Immature natural killer cell (primary cell): ENCODE measurements around the gene SESN3. TPM values are rescaled to one million over a fixed set of nuclear protein-coding genes. Genes with fewer than 3 reads are reported as not detected.
A peak's percentile ranks its signal among the peaks of the same experiment; 100 is the strongest.
"Not testable (repeated sequence)": the region's sequence is repeated elsewhere in the genome, so short reads cannot be mapped to it uniquely, and the experiment has no call there.

Experiments
- DNase-seq, 3 donors: peaks; one replicate each; pipeline ENCODE4 v3.0.0; 2022; ENCODE audit warnings: mixed read lengths in 1 of 3
- H3K27ac Mint-ChIP-seq, 6 donors: one replicate each; pipeline ENCODE4 v1.8.0; 2020; ENCODE audit warnings: mixed read lengths in 6 of 6, mild to moderate bottlenecking in 5 of 6, inconsistent platforms in 4 of 6, moderate library complexity in 3 of 6
- H3K27me3 Mint-ChIP-seq, 3 donors: one replicate each; pipeline ENCODE4 v1.8.0; 2020 to 2021; ENCODE audit warnings: low read depth in 3 of 3, mild to moderate bottlenecking in 3 of 3, mixed read lengths in 3 of 3, moderate library complexity in 3 of 3, inconsistent platforms in 1 of 3
- H3K36me3 Mint-ChIP-seq, 3 donors: one replicate each; pipeline ENCODE4 v1.8.0; 2020; ENCODE audit warnings: mixed read lengths in 3 of 3, inconsistent platforms in 2 of 3, mild to moderate bottlenecking in 2 of 3
- H3K4me1 Mint-ChIP-seq, 2 donors: one replicate each; pipeline ENCODE4 v1.8.0; 2020; ENCODE audit warnings: inconsistent platforms in 2 of 2, mild to moderate bottlenecking in 2 of 2, mixed read lengths in 2 of 2, moderate library complexity in 1 of 2
- H3K4me3 Mint-ChIP-seq, 5 donors: one replicate each; pipeline ENCODE4 v1.8.0; 2020; ENCODE audit warnings: mild to moderate bottlenecking in 5 of 5, mixed read lengths in 5 of 5, inconsistent platforms in 3 of 5, moderate library complexity in 3 of 5
- H3K9me3 Mint-ChIP-seq, 6 donors: one replicate each; pipeline ENCODE4 v1.8.0; 2020; ENCODE audit warnings: mild to moderate bottlenecking in 6 of 6, mixed read lengths in 6 of 6, inconsistent platforms in 4 of 6, moderate library complexity in 3 of 6
- polyA plus RNA-seq, 3 donors: library from polyadenylated mRNA; unstranded; fragments of 300-500 nt; fragmentation: Illumina TruSeq; gene quantifications; one replicate each; pipeline ENCODE4 v1.2.3, GENCODE V29; 2021

Gene SESN3
- polyA plus RNA-seq, 3 donors from 2014 or later = 0.29 to 0.45 (median 0.33) TPM

- H3K4me1 Mint-ChIP-seq = no peaks in the 10 kb centered on the region
Observed at GRCh38 chr11:95242845-95243605, 12.0 kb upstream of the SESN3 start.

DNA sequence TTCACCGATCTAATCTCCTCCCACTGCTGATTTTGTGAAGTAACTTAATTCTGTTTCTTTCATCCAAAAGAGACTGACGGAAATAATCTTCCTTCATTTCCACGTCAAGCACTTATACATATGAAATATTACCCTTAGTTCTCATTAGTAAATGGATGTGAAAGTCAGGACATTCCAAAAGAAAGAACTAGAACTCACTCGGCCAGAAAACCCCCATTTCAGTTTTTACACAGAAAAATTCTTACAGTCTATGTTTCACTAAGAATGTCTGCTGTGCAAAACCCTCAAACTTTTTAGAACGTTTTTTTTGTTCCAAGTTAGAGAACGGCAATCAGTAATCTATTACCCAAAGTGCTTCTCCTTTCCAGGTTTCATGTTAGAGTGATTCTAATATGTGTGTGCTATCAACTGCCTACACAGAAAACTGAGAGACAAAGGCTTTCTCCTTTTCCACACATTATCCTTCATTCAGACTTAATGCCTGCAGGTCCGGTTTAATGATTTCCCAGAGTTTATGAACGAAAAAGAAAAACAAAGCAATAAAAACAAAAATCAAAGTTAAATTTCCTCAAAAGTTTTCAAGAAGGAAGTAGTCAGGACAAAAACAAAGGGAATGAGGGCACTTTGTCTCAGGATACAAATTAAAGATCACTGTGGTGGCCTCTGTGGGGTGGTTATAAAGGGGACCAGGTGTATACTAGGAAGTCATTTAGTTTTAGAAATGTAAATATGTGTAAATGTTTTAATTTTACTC is 11.3 kb upstream of the SESN3 start:
- Mint-ChIP-seq H3K9me3 (no peaks in the 10 kb centered on the region), H3K4me1 (no peaks in the 10 kb centered on the region), H3K27ac (no peak overlapping the region)

More at GRCh38 chr11:95242845-95243605, 12.0 kb upstream of the SESN3 start:
- no peak for DNase-seq
- Mint-ChIP-seq H3K9me3 (no peaks in the 10 kb centered on the region), H3K27ac (no peak overlapping the region), H3K4me3 (no peak overlapping the region), H3K27me3 (peaks cover 0 to 8% (median 2%) of the 10 kb centered on the region in 3 donors), H3K36me3 (no peaks in the 10 kb centered on the region)

GRCh38 chr11:95241681-95242081 is 10.7 kb upstream of the SESN3 start:
- Mint-ChIP-seq H3K4me1 (no peaks in the 10 kb centered on the region), H3K27ac (no peak overlapping the region), H3K36me3 (no peaks in the 10 kb centered on the region), H3K27me3 (peaks cover 2 to 6% (median 2%) of the 10 kb centered on the region in 3 donors), H3K9me3 (no peaks in the 10 kb centered on the region), H3K4me3 (no peak overlapping the region)
- DNase-seq = no peak

More for the DNA sequence above, 11.3 kb upstream of the SESN3 start:
- peaks cover 2 to 8% (median 2%) of the 10 kb centered on the region in 3 donors for H3K27me3 Mint-ChIP-seq
- no peaks in the 10 kb centered on the region for H3K36me3 Mint-ChIP-seq
- no peak overlapping the region for H3K4me3 Mint-ChIP-seq
- DNase-seq = no peak

DNA sequence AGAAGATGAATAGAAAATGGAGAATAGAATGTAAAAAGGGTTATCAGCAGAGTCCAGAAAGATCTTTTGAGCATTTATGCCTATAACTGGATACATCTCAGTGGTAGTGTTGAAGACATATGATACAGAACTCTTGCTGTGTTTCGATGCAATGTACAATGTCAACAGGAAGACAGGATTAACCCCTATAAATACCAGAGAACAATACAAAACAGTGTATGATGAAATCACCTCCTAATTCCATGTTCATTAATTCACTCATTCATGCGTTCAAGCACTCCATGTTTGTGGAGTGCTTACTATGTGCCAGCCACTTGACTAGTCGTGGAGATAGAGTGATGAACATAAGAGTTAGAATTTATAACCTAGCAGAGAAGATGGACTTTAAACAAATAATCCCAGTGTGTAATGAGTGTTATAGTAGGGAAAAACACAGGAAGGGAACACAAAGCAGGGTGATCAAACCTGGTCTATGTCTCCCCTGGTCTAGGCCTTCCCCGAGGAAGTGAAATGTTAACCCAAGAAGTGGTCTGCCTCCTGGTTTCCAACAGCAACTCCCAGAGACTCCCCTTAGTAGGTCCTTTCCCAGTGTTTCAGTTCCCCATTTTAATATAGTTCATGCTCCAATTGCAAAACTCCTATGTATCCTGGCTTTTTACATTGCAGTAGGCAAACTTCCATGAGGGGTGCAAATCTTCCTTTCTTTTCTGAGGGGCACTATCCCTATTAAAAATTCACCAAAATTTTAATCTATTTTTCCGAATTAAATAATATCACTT is 9.1 kb upstream of the SESN3 start:
- Mint-ChIP-seq H3K36me3 (no peaks in the 10 kb centered on the region), H3K9me3 (no peaks in the 10 kb centered on the region), H3K27ac (no peak overlapping the region), H3K27me3 (peaks cover 2 to 6% (median 2%) of the 10 kb centered on the region in 3 donors), H3K4me1 (no peaks in the 10 kb centered on the region), H3K4me3 (no peak overlapping the region)
- no peak for DNase-seq

DNA sequence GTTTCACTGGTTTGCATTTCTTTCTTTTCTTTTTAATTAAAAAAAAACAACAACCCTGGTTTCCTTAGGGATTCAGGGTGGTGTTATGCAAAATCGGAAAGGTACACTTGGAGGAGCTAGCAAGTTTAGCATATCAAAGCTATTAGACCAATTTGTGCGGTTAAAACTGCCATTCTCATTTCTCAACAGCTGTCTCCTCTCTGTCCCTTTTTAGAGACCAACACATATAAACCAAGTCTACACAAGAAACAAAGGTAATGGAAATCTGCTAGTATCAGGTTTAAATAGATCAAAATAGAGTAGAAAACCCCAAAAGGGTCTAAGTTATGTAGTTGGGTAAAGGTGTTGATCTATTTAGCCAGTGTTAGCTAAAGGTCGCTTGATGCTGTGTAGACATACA is 1.7 kb upstream of the SESN3 start:
- Mint-ChIP-seq H3K27ac (peak overlapping the region in 1 of 6 donors; percentile 70), H3K27me3 (peaks cover 7 to 23% (median 8%) of the 10 kb centered on the region in 3 donors), H3K4me1 (peaks cover 12 to 15% of the 10 kb centered on the region in 2 donors), H3K36me3 (no peaks in the 10 kb centered on the region), H3K4me3 (no peak overlapping the region), H3K9me3 (no peaks in the 10 kb centered on the region)
- no peak for DNase-seq

GRCh38 chr11:95231881-95232605 is 1.0 kb upstream of the SESN3 start:
- H3K9me3 Mint-ChIP-seq = no peaks in the 10 kb centered on the region
- H3K4me1 Mint-ChIP-seq = peaks cover 12 to 15% of the 10 kb centered on the region in 2 donors
- no peaks in the 10 kb centered on the region for H3K36me3 Mint-ChIP-seq
- H3K27ac Mint-ChIP-seq = no peak overlapping the region
- H3K4me3 Mint-ChIP-seq = no peak overlapping the region
- DNase-seq = peak; percentile 48 to 52 (median 51)
- H3K27me3 Mint-ChIP-seq = peaks cover 7 to 27% (median 8%) of the 10 kb centered on the region in 3 donors

- H3K27me3 Mint-ChIP-seq = peaks cover 7 to 27% (median 8%) of the 10 kb centered on the region in 3 donors
- H3K9me3 Mint-ChIP-seq = no peaks in the 10 kb centered on the region
- H3K36me3 Mint-ChIP-seq = no peaks in the 10 kb centered on the region
- no peak for DNase-seq
- H3K4me1 Mint-ChIP-seq = peaks cover 12 to 15% of the 10 kb centered on the region in 2 donors
- H3K4me3 Mint-ChIP-seq = peak overlapping the region in 1 of 5 donors; percentile 96
- H3K27ac Mint-ChIP-seq = no peak overlapping the region
Observed at GRCh38 chr11:95230810-95231126, 234 bp downstream of the SESN3 start.

- H3K27me3 Mint-ChIP-seq = peaks cover 7 to 27% (median 8%) of the 10 kb centered on the region in 3 donors
- H3K4me3 Mint-ChIP-seq = peak overlapping the region; percentile 91 to 96 (median 92)
- H3K4me1 Mint-ChIP-seq = peaks cover 12 to 15% of the 10 kb centered on the region in 2 donors
- peak; percentile 7 to 18 (median 8) for DNase-seq
- no peaks in the 10 kb centered on the region for H3K36me3 Mint-ChIP-seq
- H3K27ac Mint-ChIP-seq = peak overlapping the region; percentile 30 to 84 (median 73)
- H3K9me3 Mint-ChIP-seq = no peaks in the 10 kb centered on the region
Observed at GRCh38 chr11:95229993-95230809, 801 bp downstream of the SESN3 start.

DNA sequence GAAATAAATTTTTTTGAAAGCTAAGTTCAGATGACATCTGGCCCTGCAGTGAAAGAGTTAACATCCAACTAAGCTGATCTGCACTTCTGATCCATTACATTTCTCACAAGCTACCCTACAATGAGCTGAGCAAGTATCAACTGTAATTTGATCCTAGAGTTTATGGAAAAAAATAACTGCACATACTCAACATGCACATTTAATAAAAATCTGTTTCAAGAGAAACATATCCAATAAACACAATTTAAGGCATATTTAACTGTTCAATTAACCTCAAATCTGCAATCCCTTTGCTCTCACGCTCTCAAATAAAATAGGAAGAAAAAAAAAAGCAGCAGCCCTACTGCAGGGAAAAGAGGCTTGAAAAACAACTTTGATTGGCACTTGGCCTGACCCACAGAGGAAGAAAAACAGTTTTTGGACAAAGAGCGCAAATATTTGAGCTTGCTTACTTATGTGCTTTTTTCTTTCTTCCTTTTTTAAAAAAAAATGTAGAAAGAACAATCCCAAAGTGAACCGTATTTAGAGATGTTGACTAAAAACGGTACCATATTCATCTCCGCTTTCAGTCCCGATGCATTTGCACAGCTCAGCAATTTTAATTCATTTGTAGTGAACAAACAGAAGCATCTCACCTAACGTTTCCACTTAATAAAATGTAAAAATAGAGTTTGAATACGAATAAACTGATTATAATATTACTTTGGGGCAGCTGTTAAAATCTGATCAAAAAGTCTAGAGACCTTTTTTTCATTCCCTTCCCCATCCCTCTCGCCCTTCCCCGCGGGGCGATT is 1.6 kb downstream of the SESN3 start:
- Mint-ChIP-seq H3K27ac (peak overlapping the region in 4 of 6 donors; percentile 20 to 84 (median 76)), H3K4me1 (peaks cover 12 to 15% of the 10 kb centered on the region in 2 donors), H3K36me3 (no peaks in the 10 kb centered on the region), H3K27me3 (peaks cover 7 to 23% (median 8%) of the 10 kb centered on the region in 3 donors), H3K9me3 (no peaks in the 10 kb centered on the region), H3K4me3 (peak overlapping the region; percentile 91 to 96 (median 92))
- DNase-seq = no peak

DNA sequence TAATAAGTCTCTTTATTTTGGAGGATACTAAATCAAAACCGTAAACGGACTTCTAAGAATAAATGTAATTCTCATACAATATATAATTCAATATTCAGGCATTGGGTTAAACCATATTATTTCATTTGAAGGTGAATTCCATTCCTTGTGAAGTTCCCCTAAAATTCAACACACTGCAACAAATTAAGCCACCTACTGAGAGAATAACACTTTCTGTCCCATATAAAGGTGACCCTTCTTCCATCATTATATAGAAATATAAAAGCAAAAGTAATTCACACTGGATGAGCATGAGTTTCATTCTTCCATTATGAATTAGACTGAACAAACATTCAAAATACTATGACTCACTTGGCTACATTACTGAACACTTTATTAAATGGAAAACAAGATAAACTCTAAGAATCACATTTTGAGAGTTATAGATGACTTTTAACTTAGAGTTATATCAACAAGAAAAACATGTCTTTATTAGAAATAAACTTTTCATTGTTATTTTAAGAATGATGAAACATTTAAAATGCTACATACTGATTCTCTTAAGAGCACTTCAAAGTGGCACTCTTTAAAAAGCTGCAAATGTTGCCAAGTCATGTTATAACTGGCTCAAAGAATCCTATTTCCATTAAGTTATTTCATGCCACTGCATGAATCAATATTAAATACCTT is 2.8 kb downstream of the SESN3 start:
- no peak for DNase-seq
- H3K4me1 Mint-ChIP-seq = peaks cover 12 to 15% of the 10 kb centered on the region in 2 donors
- no peak overlapping the region for H3K27ac Mint-ChIP-seq
- H3K4me3 Mint-ChIP-seq = no peak overlapping the region
- H3K36me3 Mint-ChIP-seq = no peaks in the 10 kb centered on the region
- peaks cover 4 to 18% (median 8%) of the 10 kb centered on the region in 3 donors for H3K27me3 Mint-ChIP-seq
- H3K9me3 Mint-ChIP-seq = no peaks in the 10 kb centered on the region

DNA sequence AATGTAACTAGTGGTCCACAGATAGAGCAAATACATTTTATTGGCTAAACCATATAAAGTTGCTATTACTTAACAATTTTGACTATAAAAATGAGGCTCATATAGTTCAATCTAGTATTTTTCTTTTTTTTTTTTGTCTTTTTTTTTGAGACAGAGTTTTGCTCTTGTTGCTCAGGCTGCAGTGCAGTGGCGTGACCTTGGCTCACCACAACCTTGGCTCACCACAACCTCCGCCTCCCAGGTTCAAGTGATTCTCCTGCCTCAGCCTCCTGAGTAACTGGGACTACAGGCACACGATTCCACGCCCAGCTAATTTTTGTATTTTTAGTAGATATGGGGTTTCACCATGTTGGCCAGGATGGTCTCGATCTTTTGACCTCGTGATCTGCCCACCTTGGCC is 3.9 kb downstream of the SESN3 start:
- not testable (repeated sequence) for H3K4me3 Mint-ChIP-seq, H3K27ac Mint-ChIP-seq

More for the DNA sequence above, 3.9 kb downstream of the SESN3 start:
- H3K27me3 Mint-ChIP-seq = peaks cover 4 to 16% (median 8%) of the 10 kb centered on the region in 3 donors
- not testable (repeated sequence) for DNase-seq, H3K36me3 Mint-ChIP-seq, H3K9me3 Mint-ChIP-seq
- peaks cover 12 to 15% of the 10 kb centered on the region in 2 donors for H3K4me1 Mint-ChIP-seq
